ENCODE measurements around the gene ATP2B2. TPM values are rescaled to one million over a fixed set of nuclear protein-coding genes. Genes with fewer than 3 reads are reported as not detected.

Gene ATP2B2
- total RNA-seq, 1 experiment from 2014 or later: not detected

DNA sequence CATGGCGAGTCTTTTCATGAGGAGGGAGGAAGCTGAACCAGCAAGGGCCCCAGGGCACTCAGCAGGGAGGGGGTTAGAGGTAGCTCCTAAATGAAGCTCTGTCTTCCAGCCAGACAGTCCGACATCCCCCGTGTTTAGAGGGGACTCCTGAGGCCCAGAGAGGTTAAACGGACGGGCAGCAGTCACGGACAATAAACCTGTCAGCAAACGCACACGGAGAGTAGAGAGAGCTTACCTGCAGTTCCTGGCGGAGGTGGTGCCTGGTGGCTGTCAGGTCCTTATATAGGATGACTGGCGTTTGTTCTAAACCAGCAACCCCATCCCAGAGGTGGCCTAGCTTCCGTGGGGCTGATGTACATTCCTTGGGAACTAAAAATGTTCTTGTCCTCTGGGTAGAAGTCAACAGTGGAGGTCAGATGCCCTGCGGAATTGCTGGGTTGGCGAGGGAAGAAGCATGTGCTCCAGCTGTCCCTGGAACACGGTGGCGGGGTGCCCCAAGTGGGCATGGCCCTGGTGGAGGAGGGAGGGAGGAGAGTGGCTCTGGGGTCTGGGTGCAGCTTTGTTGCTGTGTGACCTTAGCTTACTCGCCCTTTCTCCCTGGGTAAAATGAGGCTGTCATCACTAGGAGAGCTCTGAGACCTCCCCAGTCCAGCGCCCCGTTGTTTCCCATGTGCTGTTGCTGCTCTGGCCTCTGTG lies 214.8 kb downstream of the ATP2B2 start:
- Mint-ChIP-seq H3K36me3 (ENCODE audit: insufficient read depth, unreplicated experiment) (peaks cover 43% of the 10 kb centered on the region), H3K27ac (ENCODE audit: low read depth, unreplicated experiment) (no peak overlapping the region), H3K9me3 (ENCODE audit: unreplicated experiment) (no peaks in the 10 kb centered on the region), H3K4me3 (ENCODE audit: unreplicated experiment) (no peak overlapping the region), H3K4me1 (ENCODE audit: insufficient read depth, unreplicated experiment) (peaks cover 5% of the 10 kb centered on the region), H3K27me3 (ENCODE audit: insufficient read depth, unreplicated experiment) (no peaks in the 10 kb centered on the region)
- TF ChIP-seq, protein P1, sequence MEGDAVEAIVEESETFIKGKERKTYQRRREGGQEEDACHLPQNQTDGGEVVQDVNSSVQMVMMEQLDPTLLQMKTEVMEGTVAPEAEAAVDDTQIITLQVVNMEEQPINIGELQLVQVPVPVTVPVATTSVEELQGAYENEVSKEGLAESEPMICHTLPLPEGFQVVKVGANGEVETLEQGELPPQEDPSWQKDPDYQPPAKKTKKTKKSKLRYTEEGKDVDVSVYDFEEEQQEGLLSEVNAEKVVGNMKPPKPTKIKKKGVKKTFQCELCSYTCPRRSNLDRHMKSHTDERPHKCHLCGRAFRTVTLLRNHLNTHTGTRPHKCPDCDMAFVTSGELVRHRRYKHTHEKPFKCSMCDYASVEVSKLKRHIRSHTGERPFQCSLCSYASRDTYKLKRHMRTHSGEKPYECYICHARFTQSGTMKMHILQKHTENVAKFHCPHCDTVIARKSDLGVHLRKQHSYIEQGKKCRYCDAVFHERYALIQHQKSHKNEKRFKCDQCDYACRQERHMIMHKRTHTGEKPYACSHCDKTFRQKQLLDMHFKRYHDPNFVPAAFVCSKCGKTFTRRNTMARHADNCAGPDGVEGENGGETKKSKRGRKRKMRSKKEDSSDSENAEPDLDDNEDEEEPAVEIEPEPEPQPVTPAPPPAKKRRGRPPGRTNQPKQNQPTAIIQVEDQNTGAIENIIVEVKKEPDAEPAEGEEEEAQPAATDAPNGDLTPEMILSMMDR (IDR thresholded peaks at IDR 0.05; ENCODE audit: unreplicated experiment): no peak
- DNase-seq (ENCODE audit: unreplicated experiment): no peak
- POLR2A ChIA-PET: interaction anchor here (0.7 to 1.2 kb wide), 3 partner anchors 15 to 20 kb away, joined by 3 to 4 read pairs (median 3); no protein-coding TSS in a partner anchor
- no TSS peak for BruUV-seq (replicated peaks)
- CTCF ChIA-PET: interaction anchor here (1.3 kb wide), 1 partner anchor 100 kb away, joined by 3 read pairs; no protein-coding TSS in a partner anchor
- intact Hi-C loops (cut with micrococcal nuclease): no loop called here

DNA sequence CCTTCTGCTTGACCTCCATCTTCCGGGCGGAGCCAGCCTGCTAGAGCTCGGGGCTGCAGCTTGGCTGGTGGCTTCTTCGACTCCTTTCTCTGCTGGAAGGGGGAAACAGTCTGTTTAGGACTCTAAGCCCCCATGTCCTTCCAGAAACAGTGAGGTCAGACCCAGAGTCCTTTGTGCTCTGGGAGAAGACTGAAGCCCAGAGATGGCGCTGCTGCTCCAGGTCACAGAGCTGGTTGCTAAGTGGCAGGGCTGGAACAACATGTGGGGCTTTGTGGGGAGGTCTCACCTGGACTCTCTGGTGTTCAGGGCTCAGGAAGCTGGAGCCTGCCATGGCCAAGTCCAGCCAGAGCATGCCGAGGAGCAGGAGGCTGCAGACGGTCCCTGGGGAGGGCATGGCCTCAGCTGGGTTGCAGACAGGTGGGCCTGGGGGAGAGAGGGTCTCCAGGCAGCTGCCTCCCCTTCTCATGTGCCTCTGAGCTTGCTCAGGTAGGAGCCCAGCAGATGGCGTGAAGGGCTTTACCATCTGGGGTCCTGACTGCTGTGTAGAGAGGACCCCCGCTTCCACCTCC lies 215.5 kb downstream of the ATP2B2 start:
- Mint-ChIP-seq H3K36me3 (ENCODE audit: insufficient read depth, unreplicated experiment) (peaks cover 40% of the 10 kb centered on the region), H3K27me3 (ENCODE audit: insufficient read depth, unreplicated experiment) (no peaks in the 10 kb centered on the region), H3K9me3 (ENCODE audit: unreplicated experiment) (no peaks in the 10 kb centered on the region), H3K27ac (ENCODE audit: low read depth, unreplicated experiment) (no peak overlapping the region), H3K4me1 (ENCODE audit: insufficient read depth, unreplicated experiment) (peaks cover 5% of the 10 kb centered on the region), H3K4me3 (ENCODE audit: unreplicated experiment) (no peak overlapping the region)
- BruUV-seq (replicated peaks): no TSS peak
- CTCF ChIA-PET: interaction anchor here (1.3 kb wide), 1 partner anchor 100 kb away, joined by 3 read pairs; no protein-coding TSS in a partner anchor
- DNase-seq (ENCODE audit: unreplicated experiment): no peak
- TF ChIP-seq, protein P1 (IDR thresholded peaks at IDR 0.05; ENCODE audit: unreplicated experiment): no peak
- POLR2A ChIA-PET: interaction anchor here (0.7 to 1.2 kb wide), 3 partner anchors 11 to 18 kb away, joined by 3 to 4 read pairs (median 3); no protein-coding TSS in a partner anchor
- intact Hi-C loops (cut with micrococcal nuclease): loop anchor here (10.0 kb wide), 1 partner anchor 445 kb away; the partner anchor contains the start of gene RPUSD3

DNA sequence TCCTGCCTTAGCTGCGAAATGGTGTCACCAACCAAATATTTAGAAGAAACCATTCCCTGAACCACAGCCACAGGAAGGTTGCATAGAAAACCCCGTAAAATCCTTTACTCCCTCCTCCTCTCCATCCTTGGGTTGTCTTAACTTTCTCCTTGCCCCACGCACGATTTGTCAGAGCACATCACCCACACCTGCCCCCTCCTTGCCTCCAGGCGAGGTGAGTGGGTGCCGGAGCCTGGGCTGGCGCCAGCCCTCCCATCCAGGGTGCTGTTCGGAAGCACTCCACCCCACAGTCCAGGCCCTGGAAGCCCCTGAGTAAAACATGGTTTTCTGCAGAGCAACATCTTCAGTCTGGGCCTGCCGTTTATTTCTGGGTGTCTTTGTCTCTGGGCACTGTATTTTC lies 216.3 kb downstream of the ATP2B2 start:
- intact Hi-C loops (cut with micrococcal nuclease): loop anchor here (10.0 kb wide), 1 partner anchor 444 kb away; the partner anchor contains the start of gene RPUSD3
- Mint-ChIP-seq H3K4me3 (ENCODE audit: unreplicated experiment) (no peak overlapping the region), H3K27ac (ENCODE audit: low read depth, unreplicated experiment) (no peak overlapping the region), H3K4me1 (ENCODE audit: insufficient read depth, unreplicated experiment) (peaks cover 5% of the 10 kb centered on the region), H3K27me3 (ENCODE audit: insufficient read depth, unreplicated experiment) (no peaks in the 10 kb centered on the region), H3K9me3 (ENCODE audit: unreplicated experiment) (no peaks in the 10 kb centered on the region), H3K36me3 (ENCODE audit: insufficient read depth, unreplicated experiment) (peaks cover 40% of the 10 kb centered on the region)
- CTCF ChIA-PET: no interaction called here
- BruUV-seq (replicated peaks): no TSS peak
- POLR2A ChIA-PET: no interaction called here
- DNase-seq (ENCODE audit: unreplicated experiment): no peak
- TF ChIP-seq, protein P1 (IDR thresholded peaks at IDR 0.05; ENCODE audit: unreplicated experiment): no peak

DNA sequence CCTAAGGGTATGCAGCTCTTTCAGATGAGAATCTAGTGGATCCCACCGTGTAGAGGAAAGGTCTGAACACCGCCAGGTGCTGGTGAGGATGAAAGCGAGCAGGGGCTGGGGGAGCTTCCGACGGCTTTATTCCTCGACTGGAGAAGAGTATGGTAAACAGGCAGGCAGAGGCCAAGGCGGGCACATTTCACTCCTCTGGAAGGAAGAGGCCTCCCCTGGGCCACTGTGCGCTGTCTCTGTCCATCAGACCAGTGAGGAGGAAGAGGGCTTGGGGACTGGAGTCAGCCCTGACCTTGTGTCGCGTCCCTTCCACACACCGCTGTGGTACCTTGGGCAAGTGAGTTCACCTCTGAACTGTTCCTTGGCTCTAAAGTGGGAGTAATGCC lies 216.8 kb downstream of the ATP2B2 start:
- peaks cover 5% of the 10 kb centered on the region for H3K4me1 Mint-ChIP-seq (ENCODE audit: insufficient read depth, unreplicated experiment)
- H3K27ac Mint-ChIP-seq (ENCODE audit: low read depth, unreplicated experiment): no peak overlapping the region
- TF ChIP-seq, protein P1 (IDR thresholded peaks at IDR 0.05; ENCODE audit: unreplicated experiment): no peak
- no peak for DNase-seq (ENCODE audit: unreplicated experiment)
- H3K9me3 Mint-ChIP-seq (ENCODE audit: unreplicated experiment): no peaks in the 10 kb centered on the region
- ChIA-PET CTCF (interaction anchor here (2.3 kb wide), 1 partner anchor 20 kb away, joined by 9 read pairs; no protein-coding TSS in a partner anchor), POLR2A (interaction anchor here (0.6 kb wide), 1 partner anchor 14 kb away, joined by 3 read pairs; no protein-coding TSS in a partner anchor)
- peaks cover 41% of the 10 kb centered on the region for H3K36me3 Mint-ChIP-seq (ENCODE audit: insufficient read depth, unreplicated experiment)
- BruUV-seq (replicated peaks): no TSS peak
- H3K27me3 Mint-ChIP-seq (ENCODE audit: insufficient read depth, unreplicated experiment): no peaks in the 10 kb centered on the region
- H3K4me3 Mint-ChIP-seq (ENCODE audit: unreplicated experiment): no peak overlapping the region
- intact Hi-C loops (cut with micrococcal nuclease): loop anchor here (10.0 kb wide), 1 partner anchor 444 kb away; the partner anchor contains the start of gene RPUSD3
